HepG2 (cell line): ENCODE data around the gene CDH2. TPM values are rescaled to one million over a fixed set of nuclear protein-coding genes. Genes with fewer than 3 reads are reported as not detected.
A peak's percentile ranks its signal among the peaks of the same experiment; 100 is the strongest.

ENCODE experiments used
- BCL6 ChIP-seq: IDR thresholded peaks from 2 replicates; pipeline ENCODE4 v1.6.1; 2016; ENCODE audit warnings: missing genetic modification reagents, missing compliant biosample characterization
- CBFB ChIP-seq: sonication (generic); formaldehyde crosslinking; IDR thresholded peaks from 2 replicates; pipeline ENCODE4 v1.4.0; 2020; ENCODE audit warnings: missing genetic modification reagents
- CREBL2 ChIP-seq: sonication (generic); formaldehyde crosslinking; IDR thresholded peaks from 2 replicates; pipeline ENCODE4 v1.8.1; 2023; ENCODE audit warnings: missing genetic modification reagents, mild to moderate bottlenecking, borderline replicate concordance
- DR1 ChIP-seq: sonication (generic); formaldehyde crosslinking; IDR thresholded peaks from 2 replicates; pipeline ENCODE4 v1.8.0; 2021; ENCODE audit warnings: mild to moderate bottlenecking, missing genetic modification reagents, inconsistent platforms
- FOXA1 ChIP-seq, 2 experiments: fragments of 450-650 bp in 1 of 2; sonication (generic) in 1 of 2; formaldehyde crosslinking in 1 of 2; IDR thresholded peaks; 2 replicates each; pipeline versions ENCODE4 v1.4.0 to v1.6.1; 2016 to 2020; ENCODE audit warnings: missing genetic modification reagents in 1 of 2
- FOXJ3 ChIP-seq: sonication (generic); formaldehyde crosslinking; IDR thresholded peaks from 2 replicates; pipeline ENCODE4 v1.4.0; 2020; ENCODE audit warnings: missing genetic modification reagents, mild to moderate bottlenecking, borderline replicate concordance
- GTF2F1 ChIP-seq: fragments of 150-350 bp; IDR thresholded peaks from 2 replicates; pipeline ENCODE4 v1.6.1; 2014; ENCODE audit warnings: low read length
- HDAC1 ChIP-seq: sonication (generic); formaldehyde crosslinking; IDR thresholded peaks from 2 replicates; pipeline ENCODE4 v1.5.1; 2020; ENCODE audit warnings: mild to moderate bottlenecking, missing genetic modification reagents
- IRX3 ChIP-seq: sonication (generic); formaldehyde crosslinking; IDR thresholded peaks from 2 replicates; pipeline ENCODE4 v1.8.1; 2023; ENCODE audit warnings: mild to moderate bottlenecking, low read depth, missing genetic modification reagents, borderline replicate concordance
- KDM5B ChIP-seq: sonication (generic); formaldehyde crosslinking; IDR thresholded peaks from 2 replicates; pipeline ENCODE4 v1.4.0; 2020; ENCODE audit warnings: missing genetic modification reagents, mild to moderate bottlenecking, borderline replicate concordance
- KLF12 ChIP-seq: sonication (generic); formaldehyde crosslinking; IDR thresholded peaks from 2 replicates; pipeline ENCODE4 v1.4.0; 2020; ENCODE audit warnings: missing genetic modification reagents, borderline replicate concordance
- MAFK ChIP-seq, 2 experiments: IDR thresholded peaks in 1 of 2; conservative IDR thresholded peaks in 1 of 2; 2 replicates each; pipeline ENCODE4 v1.6.1; 2011; ENCODE audit warnings: improper control_type of control experiment in 2 of 2, low read length in 2 of 2
- MXI1 ChIP-seq: IDR thresholded peaks from 3 replicates; pipeline ENCODE4 v1.6.1; 2012; ENCODE audit warnings: low read depth, low read length, inconsistent platforms, borderline replicate concordance
- MYNN ChIP-seq: sonication (generic); formaldehyde crosslinking; IDR thresholded peaks from 2 replicates; pipeline ENCODE4 v1.4.0; 2020; ENCODE audit warnings: mild to moderate bottlenecking, low read depth, missing genetic modification reagents
- PRDM4 ChIP-seq: sonication (generic); formaldehyde crosslinking; IDR thresholded peaks from 2 replicates; pipeline ENCODE4 v1.9.0; 2021; ENCODE audit warnings: missing genetic modification reagents, borderline replicate concordance
- PTBP1 ChIP-seq: fragments of 200-400 bp; formaldehyde crosslinking; IDR thresholded peaks from 2 replicates; pipeline ENCODE4 v1.6.1; 2018; ENCODE audit warnings: low read length, low read depth; ENCODE audit not compliant: poor library complexity, severe bottlenecking
- RBAK ChIP-seq: sonication (generic); formaldehyde crosslinking; IDR thresholded peaks from 2 replicates; pipeline ENCODE4 v1.5.1; 2020; ENCODE audit warnings: mild to moderate bottlenecking, missing genetic modification reagents
- SKI ChIP-seq: fragments of 450-650 bp; IDR thresholded peaks from one replicate; pipeline ENCODE4 v1.6.1; 2018; ENCODE audit warnings: mild to moderate bottlenecking; ENCODE audit not compliant: partially characterized antibody
- SNAPC2 ChIP-seq: sonication (generic); formaldehyde crosslinking; IDR thresholded peaks from 2 replicates; pipeline ENCODE4 v1.8.1; 2022; ENCODE audit warnings: mild to moderate bottlenecking, missing genetic modification reagents
- TBX2 ChIP-seq: sonication (generic); formaldehyde crosslinking; IDR thresholded peaks from 2 replicates; pipeline ENCODE4 v1.5.0; 2020; ENCODE audit warnings: missing genetic modification reagents, mild to moderate bottlenecking, borderline replicate concordance
- THAP7 ChIP-seq: sonication (generic); formaldehyde crosslinking; IDR thresholded peaks from 2 replicates; pipeline ENCODE4 v1.8.1; 2023; ENCODE audit warnings: mild to moderate bottlenecking, missing genetic modification reagents
- ZFAT ChIP-seq: sonication (generic); formaldehyde crosslinking; conservative IDR thresholded peaks from 2 replicates; pipeline ENCODE4 v1.8.1; 2023; ENCODE audit warnings: missing genetic modification reagents, inconsistent platforms
- ZNF251 ChIP-seq: sonication (generic); formaldehyde crosslinking; IDR thresholded peaks from 2 replicates; pipeline ENCODE4 v1.9.0; 2021; ENCODE audit warnings: mild to moderate bottlenecking, missing genetic modification reagents
- ZNF256 ChIP-seq: sonication (generic); formaldehyde crosslinking; conservative IDR thresholded peaks from 2 replicates; pipeline ENCODE4 v1.4.0; 2020; ENCODE audit warnings: missing genetic modification reagents
- ZNF337 ChIP-seq: sonication (generic); formaldehyde crosslinking; IDR thresholded peaks from 2 replicates; pipeline ENCODE4 v1.5.1; 2020; ENCODE audit warnings: missing genetic modification reagents, low read depth, mild to moderate bottlenecking, borderline replicate concordance
- ZNF557 ChIP-seq: sonication (generic); formaldehyde crosslinking; IDR thresholded peaks from 2 replicates; pipeline ENCODE4 v1.4.0; 2020; ENCODE audit warnings: missing genetic modification reagents
- ZNF569 ChIP-seq: sonication (generic); formaldehyde crosslinking; IDR thresholded peaks from 2 replicates; pipeline ENCODE4 v1.5.0; 2020; ENCODE audit warnings: mild to moderate bottlenecking, missing genetic modification reagents, moderate library complexity, borderline replicate concordance
- ZNF83 ChIP-seq: sonication (generic); formaldehyde crosslinking; IDR thresholded peaks from 2 replicates; pipeline ENCODE4 v1.4.0; 2020; ENCODE audit warnings: missing genetic modification reagents, mild to moderate bottlenecking, borderline replicate concordance
- polyA plus RNA-seq, 8 experiments: library from polyadenylated mRNA; depleted of rRNA in 3 of 8; stranded (reverse) in 7 of 8; unstranded in 1 of 8; fragments of >200 nt; fragmentation: Illumina TruSeq in 4 of 8; extraction: Trizol in 4 of 8; gene quantifications; 2 replicates each; pipeline versions ENCODE4 v1.2.1 to v1.2.3, GENCODE V29; 2011 to 2016; ENCODE audit warnings: low read depth in 4 of 8, missing spikeins in 1 of 8, mixed read lengths in 1 of 8; ENCODE audit not compliant: insufficient read depth in 1 of 8
- total RNA-seq, 5 experiments: library from RNA; depleted of rRNA; stranded (reverse); fragments of >200 nt; fragmentation: Illumina TruSeq; extraction: Trizol; gene quantifications; 2 replicates each; pipeline ENCODE4 v1.2.3, GENCODE V29; 2016; ENCODE audit warnings: low read depth in 1 of 5

CDH2 gene
- total and polyA plus RNA-seq, 2 of the 13 experiments (the other 11 are each of a cell fraction or from before 2014, with no cell fraction given), result 18.6 to 36.1 TPM

GRCh38 chr18:28176948-28177827 is at the start of gene CDH2 (continued):
- peak; percentile 19; the same call in 1 of the 2 replicates for TF ChIP-seq BCL6
- TF ChIP-seq RBAK (CRISPR knock-in tag), result no peak
- TF ChIP-seq TBX2 (CRISPR knock-in tag), result no peak
- no peak for TF ChIP-seq GTF2F1
- no peak for TF ChIP-seq ZFAT (CRISPR knock-in tag)
- no peak for TF ChIP-seq MXI1
- TF ChIP-seq ZNF251 (CRISPR knock-in tag), result no peak
- TF ChIP-seq CBFB, result no peak
- TF ChIP-seq ZNF83, result no peak
- no peak for TF ChIP-seq ZNF569
- no peak for TF ChIP-seq CREBL2 (CRISPR knock-in tag)
- TF ChIP-seq SKI, result no peak
- TF ChIP-seq MAFK (conservative IDR thresholded peaks at IDR 0.05 in 1 of 2, IDR thresholded peaks at IDR 0.05 in 1 of 2; ENCODE audit: low read length in 2 of 2), result no peak
- no peak for TF ChIP-seq SNAPC2
- no peak for TF ChIP-seq PRDM4 (CRISPR knock-in tag)
- TF ChIP-seq PTBP1, result no peak
- TF ChIP-seq DR1, result no peak
- TF ChIP-seq ZNF557, result no peak
- TF ChIP-seq THAP7 (CRISPR knock-in tag), result no peak
- peak; percentile 71; the same call in 1 of the 2 replicates for TF ChIP-seq KDM5B (CRISPR knock-in tag)
- no peak for TF ChIP-seq IRX3 (CRISPR knock-in tag)
- TF ChIP-seq MYNN (CRISPR knock-in tag), result no peak
- no peak for TF ChIP-seq ZNF337 (CRISPR knock-in tag)
- no peak for TF ChIP-seq FOXA1 (IDR thresholded peaks at IDR 0.05)
- no peak for TF ChIP-seq FOXA1 (CRISPR knock-in tag; IDR thresholded peaks at IDR 0.05)
- TF ChIP-seq HDAC1 (CRISPR knock-in tag), result no peak
- no peak for TF ChIP-seq KLF12 (CRISPR knock-in tag)
- no peak for TF ChIP-seq FOXJ3 (CRISPR knock-in tag)
- TF ChIP-seq ZNF256 (CRISPR knock-in tag), result no peak
